HS-5 (cell line): ENCODE data around the gene MAST2.
A peak's percentile ranks its signal among the peaks of the same experiment; 100 is the strongest.
"Not testable (repeated sequence)": the region's sequence is repeated elsewhere in the genome, so short reads cannot be mapped to it uniquely, and the experiment has no call there.

ENCODE experiments used
- DNase-seq: peaks from one replicate; pipeline ENCODE4 v3.0.0-alpha.2; 2012; ENCODE audit warnings: low read depth

The MAST2 gene

GRCh38 chr1:45814776-45815175, 11.4 kb downstream of the MAST2 start:
- no peak for DNase-seq

- peak; percentile 19 for DNase-seq
Measured at GRCh38 chr1:45815667-45816458, 12.5 kb downstream of the MAST2 start.

- DNase-seq, result no peak
Measured at GRCh38 chr1:45820173-45820572, 16.8 kb downstream of the MAST2 start.

- DNase-seq, result no peak
Measured at GRCh38 chr1:45820788-45821187, 17.4 kb downstream of the MAST2 start.

- no peak for DNase-seq
Measured at GRCh38 chr1:45822644-45823043, 19.2 kb downstream of the MAST2 start.

- no peak for DNase-seq
Measured at GRCh38 chr1:45824607-45825006, 21.2 kb downstream of the MAST2 start.

- DNase-seq, result no peak
Measured at GRCh38 chr1:45827256-45827655, 23.8 kb downstream of the MAST2 start.

GRCh38 chr1:45828841-45829240, 25.4 kb downstream of the MAST2 start:
- DNase-seq, result no peak

GRCh38 chr1:45833361-45833760, 29.9 kb downstream of the MAST2 start:
- DNase-seq, result no peak

- DNase-seq, result no peak
Measured at GRCh38 chr1:45834689-45835088, 31.3 kb downstream of the MAST2 start.

- DNase-seq, result no peak
Measured at GRCh38 chr1:45836451-45836850, 33.0 kb downstream of the MAST2 start.

- DNase-seq, result not testable (repeated sequence)
Measured at GRCh38 chr1:45836861-45837260, 33.4 kb downstream of the MAST2 start.

GRCh38 chr1:45838322-45838721, 34.9 kb downstream of the MAST2 start:
- DNase-seq, result not testable (repeated sequence)

GRCh38 chr1:45840704-45841103, 37.3 kb downstream of the MAST2 start:
- DNase-seq, result no peak

GRCh38 chr1:45842786-45843185, 39.4 kb downstream of the MAST2 start:
- no peak for DNase-seq

GRCh38 chr1:45843474-45843905, 40.1 kb downstream of the MAST2 start:
- peak; percentile 10 for DNase-seq

GRCh38 chr1:45844000-45844399, 40.6 kb downstream of the MAST2 start:
- DNase-seq, result not testable (repeated sequence)

- DNase-seq, result peak; percentile 80
Measured at GRCh38 chr1:45846931-45847330, 43.5 kb downstream of the MAST2 start.

GRCh38 chr1:45848097-45848496, 44.7 kb downstream of the MAST2 start:
- DNase-seq, result no peak

- no peak for DNase-seq
Measured at GRCh38 chr1:45848714-45849113, 45.3 kb downstream of the MAST2 start.

- DNase-seq, result no peak
Measured at GRCh38 chr1:45850017-45850416, 46.6 kb downstream of the MAST2 start.

- DNase-seq, result no peak
Measured at GRCh38 chr1:45854724-45855123, 51.3 kb downstream of the MAST2 start.

- no peak for DNase-seq
Measured at GRCh38 chr1:45857101-45857700, 53.8 kb downstream of the MAST2 start.
